Breast epithelium (tissue), 4 donors: Measurements from ENCODE around the gene DEFB110. TPM values are rescaled to one million over a fixed set of nuclear protein-coding genes. Genes with fewer than 3 reads are reported as not detected.

Source experiments
- DNase-seq, 2 donors: peaks; one replicate each; pipeline ENCODE4 v3.0.0-alpha.2; 2019; ENCODE audit warnings: low spot score in 2 of 2
- H3K27ac ChIP-seq, 2 donors: fragments of 200-600 bp; sonication (generic) in 1 of 2; one replicate each; pipeline ENCODE4 v1.5.1; 2016 to 2019; ENCODE audit warnings: mild to moderate bottlenecking in 1 of 2
- H3K27me3 ChIP-seq, 2 donors: fragments of 200-600 bp; sonication (generic) in 1 of 2; one replicate each; pipeline versions ENCODE4 v1.5.1 to v1.6.0; 2017 to 2019; ENCODE audit warnings: control low read depth in 1 of 2, mild to moderate bottlenecking in 1 of 2
- H3K36me3 ChIP-seq: fragments of 200-600 bp; one replicate; pipeline ENCODE4 v1.5.1; 2019
- H3K4me1 ChIP-seq, 2 donors: fragments of 200-600 bp; sonication (generic); one replicate each; pipeline ENCODE4 v1.5.1; 2016 to 2019; ENCODE audit warnings: control low read depth in 1 of 2
- H3K4me3 ChIP-seq, 3 donors: fragments of 200-600 bp; sonication (generic); 1 replicate in 2 of 3; 2 replicates in 1 of 3; pipeline ENCODE4 v1.5.1; 2016 to 2019; ENCODE audit warnings: mild to moderate bottlenecking in 3 of 3, moderate library complexity in 2 of 3
- H3K9me3 ChIP-seq, 2 donors: fragments of 200-600 bp; sonication (generic) in 1 of 2; one replicate each; pipeline ENCODE4 v1.5.1; 2016 to 2019; ENCODE audit warnings: control low read depth in 1 of 2
- CTCF ChIP-seq, 3 donors: fragments of 450-650 bp; IDR thresholded peaks; one replicate each; pipeline ENCODE4 v1.5.1; 2016 to 2017; ENCODE audit warnings: antibody characterized with exemption in 3 of 3, mild to moderate bottlenecking in 3 of 3, moderate library complexity in 3 of 3
- POLR2A ChIP-seq: fragments of 450-650 bp; IDR thresholded peaks from one replicate; pipeline ENCODE4 v1.6.1; 2016; ENCODE audit warnings: antibody characterized with exemption, mild to moderate bottlenecking, moderate library complexity
- POLR2AphosphoS5 ChIP-seq, 3 donors: sonication (generic); formaldehyde crosslinking; IDR thresholded peaks; one replicate each; pipeline ENCODE4 v1.6.1; 2017; ENCODE audit warnings: antibody characterized with exemption in 3 of 3
- intact Hi-C: fragments of 100-400 bp; cut with DNase I; formaldehyde crosslinking; loops from one replicate; pipeline ENCODE4 v1.15.1; 2023; ENCODE audit warnings: low total_unique reads
- total RNA-seq, 3 donors: library from RNA; depleted of rRNA; stranded (reverse); fragments of >200 nt; gene quantifications; one replicate each; pipeline ENCODE4 v1.1.0, GENCODE V29; 2016

Gene DEFB110
- total RNA-seq, 3 donors from 2014 or later: not detected

- Histone ChIP-seq H3K4me3 (no peak overlapping the region), H3K36me3 (no peaks in the 10 kb centered on the region), H3K27me3 (no peaks in the 10 kb centered on the region), H3K9me3 (no peaks in the 10 kb centered on the region), H3K4me1 (no peaks in the 10 kb centered on the region), H3K27ac (no peak overlapping the region)
- intact Hi-C loops: no loop called here
- no peak for TF ChIP-seq POLR2AphosphoS5 (IDR thresholded peaks at IDR 0.05)
- TF ChIP-seq POLR2A: no peak
- TF ChIP-seq CTCF (IDR thresholded peaks at IDR 0.05): no peak
- no peak for DNase-seq
Measured at GRCh38 chr6:49982046-49982445, 39.7 kb downstream of the DEFB110 start.

- no peaks in the 10 kb centered on the region for H3K36me3 ChIP-seq
- H3K27ac ChIP-seq: no peak overlapping the region
- H3K27me3 ChIP-seq: no peaks in the 10 kb centered on the region
- TF ChIP-seq POLR2AphosphoS5 (IDR thresholded peaks at IDR 0.05): no peak
- no peak for TF ChIP-seq CTCF (IDR thresholded peaks at IDR 0.05)
- no peak for TF ChIP-seq POLR2A
- H3K4me3 ChIP-seq: no peak overlapping the region
- DNase-seq: no peak
- H3K9me3 ChIP-seq: no peaks in the 10 kb centered on the region
- no peaks in the 10 kb centered on the region for H3K4me1 ChIP-seq
- intact Hi-C loops: no loop called here
Measured at GRCh38 chr6:49980898-49981297, 40.9 kb downstream of the DEFB110 start.

GRCh38 chr6:49979584-49979983 lies 42.2 kb downstream of the DEFB110 start:
- TF ChIP-seq POLR2A (no peak), POLR2AphosphoS5 (IDR thresholded peaks at IDR 0.05) (no peak), CTCF (IDR thresholded peaks at IDR 0.05) (no peak)
- no peaks in the 10 kb centered on the region for H3K27me3 ChIP-seq
- intact Hi-C loops: no loop called here
- no peak overlapping the region for H3K4me3 ChIP-seq
- no peaks in the 10 kb centered on the region for H3K36me3 ChIP-seq
- no peaks in the 10 kb centered on the region for H3K9me3 ChIP-seq
- H3K27ac ChIP-seq: no peak overlapping the region
- no peaks in the 10 kb centered on the region for H3K4me1 ChIP-seq
- no peak for DNase-seq

GRCh38 chr6:49978332-49979226 lies 43.2 kb downstream of the DEFB110 start:
- Histone ChIP-seq H3K4me3 (peak overlapping the region in 1 of 3 donors; percentile 49), H3K27me3 (no peaks in the 10 kb centered on the region), H3K9me3 (no peaks in the 10 kb centered on the region), H3K27ac (no peak overlapping the region), H3K36me3 (no peaks in the 10 kb centered on the region), H3K4me1 (no peaks in the 10 kb centered on the region)
- no peak for DNase-seq
- intact Hi-C loops: no loop called here
- TF ChIP-seq POLR2A: no peak
- TF ChIP-seq POLR2AphosphoS5 (IDR thresholded peaks at IDR 0.05): no peak
- TF ChIP-seq CTCF (IDR thresholded peaks at IDR 0.05): no peak

GRCh38 chr6:49969605-49970004 lies 52.2 kb downstream of the DEFB110 start, which contains the start of gene DEFB113:
Gene DEFB113 (minus strand): TSS chr6:49969625. CDS start chr6:49969625, 0 bp downstream.
- Histone ChIP-seq H3K27ac (no peak within 1 kb of the TSS), H3K4me1 (no peaks in the 10 kb centered on the region), H3K36me3 (no peaks in the 10 kb centered on the region), H3K27me3 (no peaks in the 10 kb centered on the region), H3K9me3 (no peaks in the 10 kb centered on the region), H3K4me3 (no peak within 1 kb of the TSS)
- TF ChIP-seq POLR2A (no peak), POLR2AphosphoS5 (IDR thresholded peaks at IDR 0.05) (no peak), CTCF (IDR thresholded peaks at IDR 0.05) (no peak)
- intact Hi-C loops: no loop called here
- DNase-seq: no peak
